GM12875 (cell line): Measurements from ENCODE around the gene JAK1.
"Not testable (repeated sequence)": the region's sequence is repeated elsewhere in the genome, so short reads cannot be mapped to it uniquely, and the experiment has no call there.

Source experiments
- H3K4me3 ChIP-seq: one replicate; pipeline ENCODE4 v1.5.1; 2011; ENCODE audit warnings: low read depth, low read length, control low read depth
- TF ChIP-seq, protein P1 (sequence below): IDR thresholded peaks from 2 replicates; pipeline ENCODE4 v1.5.1; 2011; ENCODE audit warnings: low read depth, mild to moderate bottlenecking, control low read depth, inconsistent platforms, low read length, moderate library complexity, borderline replicate concordance; ENCODE audit not compliant: insufficient read depth

JAK1 gene

DNA sequence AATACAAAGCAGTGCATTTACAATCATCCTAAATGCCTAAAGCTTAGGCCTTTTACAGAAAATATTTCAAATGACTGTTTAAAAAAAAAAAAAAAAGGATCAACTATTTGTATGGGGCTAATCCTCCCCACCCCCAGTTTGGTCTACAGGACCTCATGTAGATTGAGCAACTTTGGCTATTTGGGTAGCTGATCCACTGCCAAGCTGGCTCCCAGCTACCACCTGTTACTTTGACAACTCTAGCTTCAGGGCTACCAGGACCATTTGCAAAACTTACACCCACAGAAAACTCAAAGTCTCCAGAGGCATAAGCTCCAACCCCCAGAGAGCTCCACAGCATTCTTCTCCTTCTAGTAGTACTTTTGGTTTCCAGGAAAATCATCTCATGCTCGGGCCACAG is 29.4 kb downstream of the JAK1 start:
- H3K4me3 ChIP-seq = no peak overlapping the region
- TF ChIP-seq, protein P1, sequence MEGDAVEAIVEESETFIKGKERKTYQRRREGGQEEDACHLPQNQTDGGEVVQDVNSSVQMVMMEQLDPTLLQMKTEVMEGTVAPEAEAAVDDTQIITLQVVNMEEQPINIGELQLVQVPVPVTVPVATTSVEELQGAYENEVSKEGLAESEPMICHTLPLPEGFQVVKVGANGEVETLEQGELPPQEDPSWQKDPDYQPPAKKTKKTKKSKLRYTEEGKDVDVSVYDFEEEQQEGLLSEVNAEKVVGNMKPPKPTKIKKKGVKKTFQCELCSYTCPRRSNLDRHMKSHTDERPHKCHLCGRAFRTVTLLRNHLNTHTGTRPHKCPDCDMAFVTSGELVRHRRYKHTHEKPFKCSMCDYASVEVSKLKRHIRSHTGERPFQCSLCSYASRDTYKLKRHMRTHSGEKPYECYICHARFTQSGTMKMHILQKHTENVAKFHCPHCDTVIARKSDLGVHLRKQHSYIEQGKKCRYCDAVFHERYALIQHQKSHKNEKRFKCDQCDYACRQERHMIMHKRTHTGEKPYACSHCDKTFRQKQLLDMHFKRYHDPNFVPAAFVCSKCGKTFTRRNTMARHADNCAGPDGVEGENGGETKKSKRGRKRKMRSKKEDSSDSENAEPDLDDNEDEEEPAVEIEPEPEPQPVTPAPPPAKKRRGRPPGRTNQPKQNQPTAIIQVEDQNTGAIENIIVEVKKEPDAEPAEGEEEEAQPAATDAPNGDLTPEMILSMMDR = no peak

GRCh38 chr1:64935551-64936155 is 30.7 kb downstream of the JAK1 start:
- TF ChIP-seq, protein P1 = no peak
- no peak overlapping the region for H3K4me3 ChIP-seq

DNA sequence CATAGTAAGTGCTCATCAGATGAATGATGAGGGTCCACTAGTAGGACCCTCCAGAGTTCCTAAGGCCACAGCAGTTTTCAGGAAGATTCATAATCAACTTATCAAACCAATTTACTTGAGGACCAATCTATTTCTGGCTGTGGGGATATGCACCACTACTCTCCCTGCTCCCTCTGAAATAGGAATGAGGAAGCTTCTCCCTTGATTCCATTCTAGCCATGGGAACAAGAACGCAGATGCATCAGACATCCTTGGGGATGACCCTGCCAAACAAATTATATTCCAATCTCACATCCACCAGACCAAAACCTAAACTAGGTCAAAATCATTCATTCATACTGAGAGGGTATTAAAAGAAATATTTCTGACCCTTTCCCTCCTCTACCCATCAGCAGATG is 31.5 kb downstream of the JAK1 start:
- TF ChIP-seq, protein P1 = no peak
- no peak overlapping the region for H3K4me3 ChIP-seq

- TF ChIP-seq, protein P1 = no peak
- H3K4me3 ChIP-seq = no peak overlapping the region
Measured at GRCh38 chr1:64934115-64934877, 32.1 kb downstream of the JAK1 start.

GRCh38 chr1:64933296-64934070 is 32.9 kb downstream of the JAK1 start:
- no peak overlapping the region for H3K4me3 ChIP-seq
- TF ChIP-seq, protein P1 = no peak

DNA sequence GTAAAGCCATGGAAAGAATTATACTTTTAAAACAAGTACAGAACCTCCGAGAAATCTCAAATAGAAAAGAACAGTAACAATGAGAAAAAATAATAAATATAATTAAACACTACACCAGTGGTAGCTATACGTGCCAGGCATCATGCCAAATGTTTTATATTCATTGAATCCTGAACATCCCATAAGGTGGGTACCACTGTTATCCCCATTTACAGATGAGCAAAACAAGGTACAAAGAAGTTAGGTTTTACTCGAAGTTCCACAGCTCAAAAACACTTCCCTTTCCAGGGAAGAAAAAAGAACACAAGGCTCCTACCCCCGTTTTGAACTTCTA is 33.4 kb downstream of the JAK1 start:
- no peak overlapping the region for H3K4me3 ChIP-seq
- TF ChIP-seq, protein P1 = no peak

GRCh38 chr1:64930640-64931039 is 35.7 kb downstream of the JAK1 start:
- H3K4me3 ChIP-seq = not testable (repeated sequence)
